Measurements from ENCODE around the gene STX8. TPM values are rescaled to one million over a fixed set of nuclear protein-coding genes. Genes with fewer than 3 reads are reported as not detected.
"Not testable (repeated sequence)": the region's sequence is repeated elsewhere in the genome, so short reads cannot be mapped to it uniquely, and the experiment has no call there.

STX8 gene
- total and polyA plus RNA-seq, 3 experiments from 2014 or later, result 63.3 to 171 (median 64.8) TPM

GRCh38 chr17:9361188-9361955, 214.2 kb downstream of the STX8 start:
- no peak overlapping the region for H3K27ac Mint-ChIP-seq
- peaks cover 5 to 12% (median 12%) of the 10 kb centered on the region in 3 donors for H3K4me1 Mint-ChIP-seq
- Histone ChIP-seq H3K9me3 (ENCODE audit: low read length) (no peaks in the 10 kb centered on the region), H3K27ac (ENCODE audit: low read depth, low read length) (no peak overlapping the region), H3K27me3 (ENCODE audit: insufficient read depth, low read length, poor library complexity, severe bottlenecking) (no peaks in the 10 kb centered on the region), H3K4me1 (ENCODE audit: insufficient read depth, low read length) (no peaks in the 10 kb centered on the region), H3K36me3 (ENCODE audit: insufficient read depth, low read length) (no peaks in the 10 kb centered on the region), H3K4me3 (ENCODE audit: low read length) (no peak overlapping the region)
- no peaks in the 10 kb centered on the region for H3K27me3 Mint-ChIP-seq
- ChIA-PET POLR2A (no interaction called here), CTCF (no interaction called here)
- H3K4me3 Mint-ChIP-seq, result no peak overlapping the region
- H3K36me3 Mint-ChIP-seq, result no peaks in the 10 kb centered on the region
- no peak for DNase-seq
- no peaks in the 10 kb centered on the region for H3K9me3 Mint-ChIP-seq

DNA sequence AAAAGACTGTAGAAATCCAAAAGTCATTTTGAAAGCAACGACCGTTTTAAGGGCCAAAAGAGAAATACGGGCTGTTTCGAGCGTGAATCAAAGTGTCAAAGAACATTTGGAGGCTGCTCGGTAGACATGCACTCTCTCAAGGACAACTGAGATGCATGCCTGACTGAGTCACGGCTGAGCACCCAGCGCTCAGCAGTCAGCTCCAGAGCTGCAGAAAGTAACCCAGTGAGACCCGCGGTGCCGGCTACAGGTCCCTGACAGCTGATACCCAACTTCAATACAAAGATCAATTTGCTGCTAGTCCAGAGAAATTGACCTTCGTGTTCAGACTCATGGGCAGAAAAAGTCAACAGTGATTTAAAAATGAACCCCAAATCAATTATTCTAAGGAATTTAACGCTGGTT, 214.9 kb downstream of the STX8 start:
- Mint-ChIP-seq H3K4me3 (no peak overlapping the region), H3K36me3 (no peaks in the 10 kb centered on the region), H3K4me1 (peaks cover 5 to 12% (median 12%) of the 10 kb centered on the region in 3 donors), H3K27me3 (no peaks in the 10 kb centered on the region), H3K9me3 (no peaks in the 10 kb centered on the region), H3K27ac (no peak overlapping the region)
- CTCF ChIA-PET, result no interaction called here
- H3K27me3 ChIP-seq (ENCODE audit: insufficient read depth, low read length, poor library complexity, severe bottlenecking), result no peaks in the 10 kb centered on the region
- no peaks in the 10 kb centered on the region for H3K36me3 ChIP-seq (ENCODE audit: insufficient read depth, low read length)
- H3K9me3 ChIP-seq (ENCODE audit: low read length), result no peaks in the 10 kb centered on the region
- no peaks in the 10 kb centered on the region for H3K4me1 ChIP-seq (ENCODE audit: insufficient read depth, low read length)
- no peak overlapping the region for H3K4me3 ChIP-seq (ENCODE audit: low read length)
- H3K27ac ChIP-seq (ENCODE audit: low read depth, low read length), result no peak overlapping the region
- no peak for DNase-seq
- POLR2A ChIA-PET, result no interaction called here

DNA sequence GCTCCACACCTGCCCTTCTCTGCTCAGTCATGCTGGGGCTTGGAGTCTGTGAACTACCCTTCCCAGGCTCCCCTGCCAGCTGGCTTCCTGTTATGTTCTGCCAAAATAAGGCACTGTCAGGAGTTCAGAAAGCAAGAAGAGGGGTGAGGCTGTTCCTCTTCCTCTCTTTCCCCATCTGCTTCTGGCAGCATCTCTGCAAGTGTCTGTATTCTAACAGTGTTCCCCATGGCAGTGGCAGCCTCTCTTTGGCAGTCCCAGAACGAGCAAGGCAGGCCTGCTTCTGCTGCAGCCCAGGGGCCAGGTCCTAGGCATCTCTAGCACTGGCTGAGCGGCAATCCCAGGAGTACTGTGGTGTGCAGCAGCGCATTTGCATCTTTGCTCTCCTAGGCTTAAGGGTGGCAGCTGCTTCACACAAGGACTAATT, 219.1 kb downstream of the STX8 start:
- Histone ChIP-seq H3K27me3 (ENCODE audit: insufficient read depth, low read length, poor library complexity, severe bottlenecking) (no peaks in the 10 kb centered on the region), H3K4me1 (ENCODE audit: insufficient read depth, low read length) (no peaks in the 10 kb centered on the region), H3K36me3 (ENCODE audit: insufficient read depth, low read length) (no peaks in the 10 kb centered on the region), H3K4me3 (ENCODE audit: low read length) (no peak overlapping the region), H3K27ac (ENCODE audit: low read depth, low read length) (no peak overlapping the region), H3K9me3 (ENCODE audit: low read length) (no peaks in the 10 kb centered on the region)
- no peak for DNase-seq
- Mint-ChIP-seq H3K4me3 (no peak overlapping the region), H3K36me3 (peaks cover 0 to 4% (median 2%) of the 10 kb centered on the region in 3 donors), H3K4me1 (peaks cover 0 to 3% (median 0%) of the 10 kb centered on the region in 3 donors), H3K27me3 (no peaks in the 10 kb centered on the region), H3K27ac (no peak overlapping the region), H3K9me3 (no peaks in the 10 kb centered on the region)
- CTCF ChIA-PET, result no interaction called here
- POLR2A ChIA-PET, result no interaction called here

- Mint-ChIP-seq H3K36me3 (peaks cover 0 to 4% (median 2%) of the 10 kb centered on the region in 3 donors), H3K27ac (no peak overlapping the region), H3K27me3 (no peaks in the 10 kb centered on the region), H3K4me1 (peaks cover 0 to 3% (median 0%) of the 10 kb centered on the region in 3 donors), H3K9me3 (no peaks in the 10 kb centered on the region), H3K4me3 (no peak overlapping the region)
- no peaks in the 10 kb centered on the region for H3K36me3 ChIP-seq (ENCODE audit: insufficient read depth, low read length)
- H3K27ac ChIP-seq (ENCODE audit: low read depth, low read length), result no peak overlapping the region
- H3K27me3 ChIP-seq (ENCODE audit: insufficient read depth, low read length, poor library complexity, severe bottlenecking), result no peaks in the 10 kb centered on the region
- POLR2A ChIA-PET, result no interaction called here
- CTCF ChIA-PET, result no interaction called here
- H3K4me3 ChIP-seq (ENCODE audit: low read length), result no peak overlapping the region
- no peaks in the 10 kb centered on the region for H3K4me1 ChIP-seq (ENCODE audit: insufficient read depth, low read length)
- no peak for DNase-seq
- H3K9me3 ChIP-seq (ENCODE audit: low read length), result no peaks in the 10 kb centered on the region
Observed at GRCh38 chr17:9355846-9356245, 219.8 kb downstream of the STX8 start.

- H3K36me3 ChIP-seq (ENCODE audit: insufficient read depth, low read length); POLR2A ChIA-PET; H3K4me3 Mint-ChIP-seq; H3K4me3 ChIP-seq (ENCODE audit: low read length); H3K27me3 ChIP-seq (ENCODE audit: insufficient read depth, low read length, poor library complexity, severe bottlenecking); H3K9me3 ChIP-seq (ENCODE audit: low read length); H3K27me3 Mint-ChIP-seq; H3K9me3 Mint-ChIP-seq; DNase-seq; H3K4me1 ChIP-seq (ENCODE audit: insufficient read depth, low read length); CTCF ChIA-PET; H3K4me1 Mint-ChIP-seq; H3K36me3 Mint-ChIP-seq; H3K27ac ChIP-seq (ENCODE audit: low read depth, low read length): not testable (repeated sequence)
- H3K27ac Mint-ChIP-seq, result peak overlapping the region in 1 of 8 donors; percentile 78
Observed at GRCh38 chr17:9355231-9355630, 220.4 kb downstream of the STX8 start.

DNA sequence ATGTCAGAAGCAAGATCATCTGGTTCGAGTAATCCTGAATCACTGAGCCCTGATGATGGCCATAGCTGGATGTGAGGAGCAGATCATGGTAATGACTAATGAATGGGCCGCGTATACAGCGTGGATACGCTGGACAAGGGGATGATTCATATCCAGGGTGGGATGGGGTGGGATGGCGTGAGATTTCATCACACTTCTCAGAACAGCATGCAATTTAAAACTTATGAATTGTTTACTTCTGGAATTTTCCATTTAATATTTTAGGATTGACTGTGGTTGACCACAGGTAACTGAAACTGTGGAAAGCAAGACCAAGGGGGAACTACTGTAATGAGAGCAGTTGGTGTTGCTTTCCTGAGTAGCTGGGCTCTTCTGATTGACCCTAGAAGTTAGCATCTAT, 225.5 kb downstream of the STX8 start:
- H3K27me3 ChIP-seq (ENCODE audit: insufficient read depth, low read length, poor library complexity, severe bottlenecking), result no peaks in the 10 kb centered on the region
- H3K4me1 Mint-ChIP-seq, result peaks cover 5 to 10% (median 5%) of the 10 kb centered on the region in 3 donors
- H3K4me3 Mint-ChIP-seq, result no peak overlapping the region
- H3K27ac ChIP-seq (ENCODE audit: low read depth, low read length), result no peak overlapping the region
- H3K36me3 Mint-ChIP-seq, result peaks cover 0 to 4% (median 4%) of the 10 kb centered on the region in 3 donors
- POLR2A ChIA-PET, result no interaction called here
- H3K27me3 Mint-ChIP-seq, result no peaks in the 10 kb centered on the region
- H3K4me3 ChIP-seq (ENCODE audit: low read length), result no peak overlapping the region
- no peak overlapping the region for H3K27ac Mint-ChIP-seq
- H3K9me3 ChIP-seq (ENCODE audit: low read length), result no peaks in the 10 kb centered on the region
- no peaks in the 10 kb centered on the region for H3K9me3 Mint-ChIP-seq
- H3K36me3 ChIP-seq (ENCODE audit: insufficient read depth, low read length), result no peaks in the 10 kb centered on the region
- DNase-seq, result no peak
- no peaks in the 10 kb centered on the region for H3K4me1 ChIP-seq (ENCODE audit: insufficient read depth, low read length)
- CTCF ChIA-PET, result no interaction called here

- H3K27ac Mint-ChIP-seq, result peak overlapping the region in 1 of 8 donors; percentile 1
- Histone ChIP-seq H3K4me3 (ENCODE audit: low read length) (no peak overlapping the region), H3K27me3 (ENCODE audit: insufficient read depth, low read length, poor library complexity, severe bottlenecking) (no peaks in the 10 kb centered on the region), H3K4me1 (ENCODE audit: insufficient read depth, low read length) (no peaks in the 10 kb centered on the region), H3K9me3 (ENCODE audit: low read length) (no peaks in the 10 kb centered on the region), H3K27ac (ENCODE audit: low read depth, low read length) (no peak overlapping the region), H3K36me3 (ENCODE audit: insufficient read depth, low read length) (no peaks in the 10 kb centered on the region)
- POLR2A ChIA-PET, result no interaction called here
- H3K36me3 Mint-ChIP-seq, result peaks cover 1 to 5% (median 2%) of the 10 kb centered on the region in 3 donors
- H3K27me3 Mint-ChIP-seq, result no peaks in the 10 kb centered on the region
- no peak for DNase-seq
- CTCF ChIA-PET, result no interaction called here
- H3K9me3 Mint-ChIP-seq, result no peaks in the 10 kb centered on the region
- H3K4me1 Mint-ChIP-seq, result peaks cover 5 to 16% (median 10%) of the 10 kb centered on the region in 3 donors
- H3K4me3 Mint-ChIP-seq, result no peak overlapping the region
Observed at GRCh38 chr17:9346296-9346926, 229.2 kb downstream of the STX8 start.

GRCh38 chr17:9343516-9343915, 232.1 kb downstream of the STX8 start:
- Mint-ChIP-seq H3K4me3 (no peak overlapping the region), H3K9me3 (peaks cover 0 to 4% (median 0%) of the 10 kb centered on the region in 5 donors), H3K27me3 (no peaks in the 10 kb centered on the region), H3K27ac (no peak overlapping the region), H3K4me1 (peaks cover 5 to 16% (median 10%) of the 10 kb centered on the region in 3 donors), H3K36me3 (peaks cover 0 to 14% (median 1%) of the 10 kb centered on the region in 3 donors)
- Histone ChIP-seq H3K4me1 (ENCODE audit: insufficient read depth, low read length) (no peaks in the 10 kb centered on the region), H3K9me3 (ENCODE audit: low read length) (no peaks in the 10 kb centered on the region), H3K36me3 (ENCODE audit: insufficient read depth, low read length) (no peaks in the 10 kb centered on the region), H3K27me3 (ENCODE audit: insufficient read depth, low read length, poor library complexity, severe bottlenecking) (no peaks in the 10 kb centered on the region), H3K4me3 (ENCODE audit: low read length) (no peak overlapping the region), H3K27ac (ENCODE audit: low read depth, low read length) (no peak overlapping the region)
- ChIA-PET CTCF (no interaction called here), POLR2A (no interaction called here)
- no peak for DNase-seq
